ENCODE results near the gene UBE2D2. TPM values are rescaled to one million over a fixed set of nuclear protein-coding genes. Genes with fewer than 3 reads are reported as not detected.

Gene UBE2D2
- total RNA-seq, 4 donors from 2014 or later, result 86.9 to 104 (median 91.5) TPM

DNA sequence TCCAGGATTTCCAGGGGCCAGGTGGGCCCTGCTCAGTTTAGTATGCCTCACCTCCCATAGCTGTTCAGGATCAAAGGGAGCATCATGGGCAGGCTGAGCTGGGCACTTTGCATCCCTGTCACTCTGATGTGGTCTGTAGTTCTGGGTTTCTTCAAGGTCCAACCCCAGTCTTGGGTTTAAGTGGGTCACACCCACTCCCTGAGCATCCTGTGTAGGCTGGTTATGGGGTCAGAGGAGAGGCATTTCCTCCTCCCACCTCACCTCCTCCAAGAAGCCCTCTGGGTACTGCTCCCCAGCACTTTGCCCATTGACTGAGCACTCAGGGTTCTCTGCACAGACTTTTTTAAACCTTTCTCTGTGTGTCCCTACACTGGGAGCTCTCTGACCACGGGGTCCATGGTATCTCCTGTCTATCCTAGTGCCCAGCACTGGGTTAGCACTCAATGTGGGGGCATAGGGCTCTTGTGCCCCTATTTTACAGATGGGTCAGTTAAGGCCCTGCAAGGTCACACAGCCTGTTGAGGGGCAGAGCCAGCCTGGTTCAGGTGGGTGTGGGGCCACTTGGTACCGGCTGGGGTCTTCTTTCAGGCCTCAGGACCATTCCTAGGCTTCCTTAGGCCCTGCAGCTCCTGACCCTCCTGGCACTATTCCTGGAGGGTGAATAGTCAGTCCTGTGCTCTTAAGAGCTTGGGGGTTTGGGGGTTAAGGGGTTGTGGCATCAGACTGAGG, 106.0 kb downstream of the UBE2D2 start:
- Histone ChIP-seq H3K36me3 (no peaks in the 10 kb centered on the region), H3K9me3 (no peaks in the 10 kb centered on the region), H3K27me3 (no peaks in the 10 kb centered on the region), H3K4me1 (peaks cover 84 to 98% (median 93%) of the 10 kb centered on the region in 4 donors), H3K4me3 (peak overlapping the region; percentile 57 to 63 (median 60)), H3K27ac (replicated peaks in 1 of 4) (peak overlapping the region; percentile 91 to 95 (median 94))
- TF ChIP-seq POLR2A (IDR thresholded peaks at IDR 0.05; ENCODE audit: low read depth) (no peak), POLR2AphosphoS5 (IDR thresholded peaks at IDR 0.05) (no peak), EP300 (IDR thresholded peaks at IDR 0.05) (no peak)
- TF ChIP-seq, protein P1, sequence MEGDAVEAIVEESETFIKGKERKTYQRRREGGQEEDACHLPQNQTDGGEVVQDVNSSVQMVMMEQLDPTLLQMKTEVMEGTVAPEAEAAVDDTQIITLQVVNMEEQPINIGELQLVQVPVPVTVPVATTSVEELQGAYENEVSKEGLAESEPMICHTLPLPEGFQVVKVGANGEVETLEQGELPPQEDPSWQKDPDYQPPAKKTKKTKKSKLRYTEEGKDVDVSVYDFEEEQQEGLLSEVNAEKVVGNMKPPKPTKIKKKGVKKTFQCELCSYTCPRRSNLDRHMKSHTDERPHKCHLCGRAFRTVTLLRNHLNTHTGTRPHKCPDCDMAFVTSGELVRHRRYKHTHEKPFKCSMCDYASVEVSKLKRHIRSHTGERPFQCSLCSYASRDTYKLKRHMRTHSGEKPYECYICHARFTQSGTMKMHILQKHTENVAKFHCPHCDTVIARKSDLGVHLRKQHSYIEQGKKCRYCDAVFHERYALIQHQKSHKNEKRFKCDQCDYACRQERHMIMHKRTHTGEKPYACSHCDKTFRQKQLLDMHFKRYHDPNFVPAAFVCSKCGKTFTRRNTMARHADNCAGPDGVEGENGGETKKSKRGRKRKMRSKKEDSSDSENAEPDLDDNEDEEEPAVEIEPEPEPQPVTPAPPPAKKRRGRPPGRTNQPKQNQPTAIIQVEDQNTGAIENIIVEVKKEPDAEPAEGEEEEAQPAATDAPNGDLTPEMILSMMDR (IDR thresholded peaks at IDR 0.05), result no peak
- intact Hi-C loops (cut with DNase I), result no loop called here
- DNase-seq (ENCODE audit: extremely low spot score), result no peak
- WGBS, result 73% methylated on average over 1 of the region's 2 CpGs

DNA sequence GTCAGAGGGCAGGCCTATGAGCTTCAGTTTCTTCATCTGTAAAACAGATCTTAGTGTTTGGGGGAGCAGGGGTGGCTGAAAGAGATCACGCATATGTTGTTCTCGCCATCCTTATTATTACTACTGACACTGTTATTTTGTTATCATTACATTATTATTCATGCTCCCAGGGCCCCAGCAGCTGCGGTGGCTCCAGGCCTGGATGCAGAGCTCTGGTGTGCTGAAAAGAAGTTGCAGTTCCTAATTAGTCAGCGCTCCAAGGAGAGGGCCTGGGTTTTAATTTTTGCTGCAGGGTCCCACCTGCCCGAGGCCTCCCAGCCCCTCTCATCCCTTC, 106.6 kb downstream of the UBE2D2 start:
- H3K36me3 ChIP-seq, result no peaks in the 10 kb centered on the region
- peak overlapping the region; percentile 57 to 63 (median 60) for H3K4me3 ChIP-seq
- intact Hi-C loops (cut with DNase I), result no loop called here
- no peak for TF ChIP-seq POLR2AphosphoS5 (IDR thresholded peaks at IDR 0.05)
- no peak for TF ChIP-seq EP300 (IDR thresholded peaks at IDR 0.05)
- TF ChIP-seq, protein P1 (IDR thresholded peaks at IDR 0.05), result no peak
- TF ChIP-seq POLR2A (IDR thresholded peaks at IDR 0.05; ENCODE audit: low read depth), result no peak
- H3K27me3 ChIP-seq, result no peaks in the 10 kb centered on the region
- peak overlapping the region; percentile 91 to 95 (median 94) for H3K27ac ChIP-seq (replicated peaks in 1 of 4)
- DNase-seq (ENCODE audit: extremely low spot score), result no peak
- H3K9me3 ChIP-seq, result no peaks in the 10 kb centered on the region
- 14% methylated on average over 5 of the region's 5 CpGs for WGBS
- peaks cover 88 to 100% (median 93%) of the 10 kb centered on the region in 4 donors for H3K4me1 ChIP-seq

DNA sequence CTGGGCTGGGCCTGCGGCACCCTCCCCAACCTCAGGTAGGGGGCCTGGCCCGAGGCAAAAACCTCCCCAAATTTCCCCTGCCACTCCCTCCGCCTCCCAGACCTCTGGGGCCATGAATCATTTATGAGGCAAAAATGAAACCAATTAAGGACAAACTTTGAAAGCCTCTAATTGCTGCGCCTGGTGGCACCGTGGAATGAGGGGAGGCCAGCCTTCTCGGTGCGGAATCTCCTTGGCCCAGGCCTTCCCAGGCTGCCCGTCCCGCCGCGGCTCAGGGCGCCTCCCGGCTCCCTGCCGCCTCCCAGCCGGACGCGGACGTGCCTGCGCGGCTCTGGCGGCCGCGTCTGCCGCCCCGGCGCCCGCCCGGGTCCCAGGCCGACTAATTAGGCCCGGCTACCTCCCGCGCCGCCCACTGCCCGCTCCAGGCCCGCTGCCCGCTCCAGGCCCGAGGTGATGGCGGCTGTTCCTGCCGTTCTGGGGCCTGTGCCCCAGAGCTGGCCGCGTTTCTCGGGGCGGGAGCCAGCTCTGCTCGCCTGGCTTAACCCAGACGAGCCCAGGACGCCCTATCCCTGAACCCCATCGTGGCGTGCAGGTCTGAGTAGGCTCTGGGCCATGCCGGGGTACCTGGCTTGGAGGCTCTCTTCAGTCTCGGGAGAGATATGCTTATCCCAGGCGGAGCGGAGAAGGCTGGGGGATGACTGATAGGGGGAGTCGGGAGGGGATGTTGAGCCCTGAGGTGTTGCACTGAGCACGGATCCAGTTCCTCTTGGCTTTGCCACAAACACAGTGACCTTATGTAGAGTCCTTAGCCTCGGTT, 107.1 kb downstream of the UBE2D2 start:
- peak overlapping the region; percentile 91 to 95 (median 94) for H3K27ac ChIP-seq (replicated peaks in 1 of 4)
- H3K4me3 ChIP-seq, result peak overlapping the region; percentile 57 to 63 (median 60)
- no peaks in the 10 kb centered on the region for H3K27me3 ChIP-seq
- intact Hi-C loops (cut with DNase I), result no loop called here
- 14% methylated on average over 7 of the region's 55 CpGs for WGBS
- H3K4me1 ChIP-seq, result peaks cover 93 to 98% (median 95%) of the 10 kb centered on the region in 4 donors
- TF ChIP-seq POLR2AphosphoS5 (IDR thresholded peaks at IDR 0.05) (peak in 1 of 2 donors; percentile 36), EP300 (IDR thresholded peaks at IDR 0.05) (no peak), POLR2A (IDR thresholded peaks at IDR 0.05; ENCODE audit: low read depth) (no peak)
- TF ChIP-seq, protein P1 (IDR thresholded peaks at IDR 0.05), result peak in 1 of 3 experiments; percentile 15
- no peaks in the 10 kb centered on the region for H3K36me3 ChIP-seq
- DNase-seq (ENCODE audit: extremely low spot score), result no peak
- no peaks in the 10 kb centered on the region for H3K9me3 ChIP-seq

DNA sequence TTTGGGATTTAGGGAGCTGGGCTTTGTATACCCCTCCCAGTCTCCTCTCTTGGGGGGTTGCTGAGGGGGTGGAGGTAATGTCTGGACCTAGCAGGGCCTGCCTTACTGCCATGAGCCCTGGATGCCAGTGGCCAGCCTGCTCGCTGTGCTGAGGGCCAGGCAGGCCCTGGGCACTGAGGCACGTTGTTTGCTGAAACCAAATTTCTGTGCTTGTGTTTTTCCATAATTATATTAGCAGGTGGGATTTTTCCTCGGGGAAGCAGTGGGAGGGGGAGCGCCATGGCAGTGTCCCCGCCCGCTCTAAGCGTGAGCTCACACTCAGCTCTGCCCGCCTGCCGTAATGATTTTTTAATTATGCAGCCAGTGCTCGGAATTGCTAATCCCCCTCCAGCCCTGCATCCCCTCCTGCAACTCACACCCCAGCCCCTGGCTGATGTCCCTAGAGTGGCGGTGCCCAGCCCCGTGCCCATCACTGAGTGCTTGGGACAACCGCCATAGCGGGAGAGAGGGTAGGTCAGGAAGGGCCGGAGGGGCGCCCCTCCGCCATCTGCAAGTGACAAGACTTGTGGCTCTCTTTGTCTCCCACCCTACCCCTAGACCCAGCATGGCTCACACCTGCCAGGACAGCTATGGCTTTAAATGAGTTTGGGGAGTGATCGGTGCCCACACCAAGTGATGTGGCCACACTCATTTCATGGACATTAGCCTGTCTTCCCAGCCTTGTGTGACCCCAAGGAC, 108.0 kb downstream of the UBE2D2 start:
- no peaks in the 10 kb centered on the region for H3K36me3 ChIP-seq
- TF ChIP-seq POLR2AphosphoS5 (IDR thresholded peaks at IDR 0.05) (no peak), EP300 (IDR thresholded peaks at IDR 0.05) (no peak), POLR2A (IDR thresholded peaks at IDR 0.05; ENCODE audit: low read depth) (no peak)
- TF ChIP-seq, protein P1 (IDR thresholded peaks at IDR 0.05), result no peak
- H3K9me3 ChIP-seq, result no peaks in the 10 kb centered on the region
- H3K4me1 ChIP-seq, result peaks cover 93 to 98% (median 96%) of the 10 kb centered on the region in 4 donors
- H3K27me3 ChIP-seq, result no peaks in the 10 kb centered on the region
- peak overlapping the region; percentile 57 to 63 (median 60) for H3K4me3 ChIP-seq
- no peak for DNase-seq (ENCODE audit: extremely low spot score)
- H3K27ac ChIP-seq (replicated peaks in 1 of 4), result peak overlapping the region; percentile 91 to 95 (median 94)
- WGBS, result 74% methylated on average over 18 of the region's 18 CpGs
- intact Hi-C loops (cut with DNase I), result no loop called here

Measured in esophagus muscularis mucosa (tissue), 4 donors.